Anterior cingulate cortex (tissue), 58 donors: ENCODE results near the gene CCDC57.
A peak's percentile ranks its signal among the peaks of the same experiment; 100 is the strongest.

Source experiments
- DNase-seq, 58 donors: peaks; one replicate each; lab custom pipeline; 2025; lab: John Stamatoyannopoulos, UW

The CCDC57 gene

DNA sequence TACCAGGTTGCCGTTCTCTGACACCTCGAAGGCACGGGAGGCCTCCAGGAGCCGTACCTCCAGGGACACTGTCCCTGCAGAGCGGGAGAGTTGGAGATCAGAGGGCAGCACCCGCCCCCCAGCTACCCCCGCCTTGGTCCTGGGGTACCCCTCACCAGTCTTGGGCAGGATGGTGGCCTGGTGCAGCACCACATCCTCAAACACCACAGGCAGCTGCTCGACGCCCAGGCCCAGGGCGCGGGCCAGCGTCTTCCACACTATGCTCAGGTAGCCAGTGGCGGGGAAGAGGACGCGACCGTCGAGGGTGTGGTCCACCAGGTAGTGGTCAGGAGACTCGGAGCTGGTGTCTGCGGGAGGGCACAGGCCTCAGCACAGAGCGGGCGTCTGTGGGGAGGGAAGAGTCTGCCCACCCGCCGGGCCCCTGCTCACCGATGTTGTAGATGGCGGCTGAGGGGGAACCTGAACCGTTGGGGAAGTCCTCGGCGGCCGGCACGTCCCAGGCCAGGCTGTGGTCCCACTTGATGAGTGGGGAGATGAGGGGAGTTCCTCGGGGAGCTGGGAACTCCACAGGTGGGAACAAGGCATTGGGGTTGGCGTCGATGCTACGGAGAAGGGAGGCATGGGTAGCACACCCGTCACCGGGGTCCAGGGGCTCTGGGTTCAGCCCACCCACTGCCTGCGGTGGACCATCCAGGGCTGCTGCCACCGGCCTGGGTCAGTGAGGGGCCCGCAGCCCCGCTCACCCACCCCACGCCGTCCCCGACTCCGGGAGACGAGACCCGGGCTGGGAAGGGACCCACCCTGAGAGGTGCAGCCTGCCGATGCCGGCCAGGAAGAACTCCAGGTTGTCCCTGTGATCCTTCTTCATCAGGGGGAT lies 124.4 kb downstream of the CCDC57 start:
- no peak for DNase-seq

DNA sequence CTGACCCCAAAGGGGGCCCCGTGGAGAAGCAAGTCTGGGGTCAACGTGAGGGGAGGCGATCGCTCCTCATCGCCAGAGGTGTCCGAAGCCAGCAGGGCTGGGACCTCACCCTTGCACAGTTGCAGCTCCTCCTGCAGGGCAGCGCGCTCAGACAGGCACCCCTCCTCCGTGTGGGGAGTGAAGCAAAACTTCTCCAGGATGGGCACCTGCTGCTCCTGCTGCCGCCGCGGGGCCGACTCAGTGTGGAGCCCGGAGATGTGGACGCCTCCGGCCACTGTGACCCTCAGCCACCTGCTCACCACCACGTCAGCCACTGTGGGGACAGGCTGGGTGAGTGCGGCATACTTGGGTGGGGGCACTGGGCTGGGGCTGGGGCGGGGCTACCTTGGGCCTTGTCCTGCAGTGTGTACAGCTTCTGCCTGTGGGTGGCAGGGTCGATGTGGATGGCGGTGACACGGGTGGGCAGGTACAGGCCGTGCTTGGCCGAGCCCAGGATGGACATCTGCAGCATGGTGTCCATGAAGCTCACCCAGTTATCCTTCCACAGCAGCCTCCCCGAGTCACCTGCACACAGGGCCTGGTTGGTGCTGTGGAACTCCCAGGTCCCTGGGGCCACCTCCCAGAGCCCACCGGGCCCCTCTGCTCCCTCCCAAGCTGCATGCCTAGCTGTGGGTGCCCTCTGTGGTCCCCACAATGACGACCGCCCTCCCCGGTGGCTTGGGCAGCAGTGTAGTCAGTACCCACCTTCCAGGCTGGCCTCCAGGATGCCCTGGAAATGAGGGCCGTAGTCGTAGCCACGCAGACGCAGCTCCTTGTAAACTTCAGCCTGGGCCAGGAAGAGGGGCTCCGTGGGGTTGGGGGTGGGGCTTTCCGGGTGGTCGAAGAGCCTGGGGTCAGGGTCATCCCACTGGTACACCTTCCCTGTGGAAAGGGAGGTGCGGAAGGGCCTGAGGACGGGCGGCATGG lies 125.4 kb downstream of the CCDC57 start:
- DNase-seq = no peak

DNA sequence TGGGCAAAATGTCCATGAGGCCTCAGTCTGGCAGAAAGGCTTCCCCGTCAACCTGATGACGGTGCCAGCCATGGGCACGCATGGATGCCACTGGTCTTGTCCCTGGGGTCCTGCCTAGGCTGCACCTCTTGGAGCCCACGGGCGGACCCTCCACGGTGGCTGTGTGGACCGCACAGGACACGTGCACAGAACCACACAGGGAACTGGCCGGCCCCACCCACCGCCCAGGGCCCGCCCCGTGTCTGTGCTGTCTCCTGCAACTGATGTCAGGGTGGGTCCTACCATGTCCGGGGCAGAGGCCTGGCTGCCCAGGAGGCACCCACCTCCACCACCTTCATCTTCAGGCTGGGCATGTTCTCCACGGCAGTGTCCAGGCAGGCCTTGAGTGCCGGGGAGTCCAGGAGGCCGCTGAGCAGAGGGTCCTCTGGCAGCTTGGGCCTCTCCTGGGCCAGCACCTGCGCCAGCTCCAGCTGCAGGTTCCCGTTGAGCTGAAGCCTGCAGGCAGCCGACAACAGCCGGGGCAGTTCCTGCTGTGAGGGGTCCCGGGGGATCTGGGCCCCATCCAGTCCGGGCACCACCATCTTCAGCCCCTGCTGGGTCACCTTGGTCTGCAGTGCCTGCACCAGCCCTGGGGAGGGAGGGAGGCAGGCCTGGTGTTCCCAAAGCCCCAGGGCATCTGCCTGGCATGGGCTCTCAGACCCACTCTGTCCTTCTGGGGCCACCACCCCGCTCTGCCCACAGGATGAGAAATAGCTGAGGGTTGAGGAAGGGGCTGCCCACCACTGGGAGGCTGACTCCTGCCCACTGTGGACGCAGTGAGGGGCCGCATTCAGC lies 126.5 kb downstream of the CCDC57 start:
- DNase-seq = no peak

DNA sequence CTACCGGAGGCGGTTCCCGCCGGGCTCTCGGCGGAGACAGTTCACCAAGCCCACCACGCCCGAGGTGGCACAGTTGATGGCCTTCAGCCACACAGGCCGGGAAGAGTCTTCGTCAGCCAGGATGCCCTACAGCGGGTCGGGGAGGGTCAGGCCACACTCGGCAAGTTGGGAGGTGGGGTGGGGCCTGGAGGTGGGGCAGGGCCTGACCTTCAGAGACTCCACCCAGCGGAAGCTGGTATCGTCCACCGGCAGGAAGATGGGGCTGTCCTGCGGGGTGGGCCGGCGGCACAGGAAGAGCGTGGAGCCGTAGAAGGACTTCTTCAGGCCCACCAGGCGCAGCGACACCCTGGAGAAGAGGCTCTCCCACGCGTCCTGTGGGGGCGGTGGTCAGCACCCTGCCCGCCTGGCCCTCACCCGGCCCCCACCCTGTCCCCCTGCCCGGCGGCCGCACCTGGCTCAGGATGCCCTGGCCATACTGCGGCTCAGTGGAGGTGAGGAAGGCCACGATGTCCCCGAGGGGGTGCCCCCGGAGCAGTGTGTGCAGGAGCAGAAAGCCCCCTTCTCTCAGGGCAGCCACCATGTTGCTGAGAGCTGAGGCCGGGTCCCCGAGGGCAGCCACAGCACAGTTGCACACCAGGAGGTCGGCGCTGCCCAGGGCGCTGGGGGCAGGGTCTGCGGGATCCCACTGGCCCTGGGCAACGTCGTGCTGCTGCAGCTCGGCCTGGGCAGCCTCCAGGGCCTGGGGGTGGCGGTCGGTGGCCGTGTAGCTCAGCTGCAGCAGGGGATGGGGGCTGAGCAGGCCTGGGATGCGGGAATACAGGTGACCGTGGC lies 127.4 kb downstream of the CCDC57 start:
- no peak for DNase-seq

DNA sequence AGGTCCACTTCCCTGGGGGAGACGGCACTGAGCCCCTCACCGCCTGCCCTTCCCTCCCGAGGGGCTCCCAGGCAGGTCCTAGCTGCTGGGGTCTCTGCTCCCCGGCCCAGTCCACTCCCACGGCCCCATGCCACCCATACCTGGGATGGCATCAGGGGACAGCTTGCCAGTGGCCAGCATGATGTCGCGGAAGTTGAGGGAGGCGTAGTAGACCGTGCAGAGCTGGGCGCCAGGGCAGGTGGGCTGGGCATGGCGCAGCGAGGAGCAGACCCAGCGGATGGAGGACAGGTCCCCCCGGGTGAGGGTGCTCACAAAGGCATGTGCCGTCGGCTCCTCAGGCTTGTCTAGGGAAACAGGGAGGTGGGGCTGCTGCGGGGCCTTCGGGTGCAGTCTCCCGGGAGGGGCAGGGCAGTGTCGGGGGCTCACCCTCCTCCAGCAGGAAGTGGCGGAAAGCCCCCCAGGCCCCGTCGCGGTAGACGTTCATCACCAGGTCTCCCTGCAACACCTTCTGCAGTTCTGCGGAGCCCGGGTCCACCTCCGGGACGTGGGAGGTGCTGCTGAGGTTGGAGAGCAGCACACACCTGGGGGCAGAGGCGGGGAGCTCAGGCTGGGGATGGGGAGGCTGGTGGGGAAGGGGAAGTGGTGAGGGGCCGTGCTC lies 128.1 kb downstream of the CCDC57 start:
- DNase-seq = no peak

DNA sequence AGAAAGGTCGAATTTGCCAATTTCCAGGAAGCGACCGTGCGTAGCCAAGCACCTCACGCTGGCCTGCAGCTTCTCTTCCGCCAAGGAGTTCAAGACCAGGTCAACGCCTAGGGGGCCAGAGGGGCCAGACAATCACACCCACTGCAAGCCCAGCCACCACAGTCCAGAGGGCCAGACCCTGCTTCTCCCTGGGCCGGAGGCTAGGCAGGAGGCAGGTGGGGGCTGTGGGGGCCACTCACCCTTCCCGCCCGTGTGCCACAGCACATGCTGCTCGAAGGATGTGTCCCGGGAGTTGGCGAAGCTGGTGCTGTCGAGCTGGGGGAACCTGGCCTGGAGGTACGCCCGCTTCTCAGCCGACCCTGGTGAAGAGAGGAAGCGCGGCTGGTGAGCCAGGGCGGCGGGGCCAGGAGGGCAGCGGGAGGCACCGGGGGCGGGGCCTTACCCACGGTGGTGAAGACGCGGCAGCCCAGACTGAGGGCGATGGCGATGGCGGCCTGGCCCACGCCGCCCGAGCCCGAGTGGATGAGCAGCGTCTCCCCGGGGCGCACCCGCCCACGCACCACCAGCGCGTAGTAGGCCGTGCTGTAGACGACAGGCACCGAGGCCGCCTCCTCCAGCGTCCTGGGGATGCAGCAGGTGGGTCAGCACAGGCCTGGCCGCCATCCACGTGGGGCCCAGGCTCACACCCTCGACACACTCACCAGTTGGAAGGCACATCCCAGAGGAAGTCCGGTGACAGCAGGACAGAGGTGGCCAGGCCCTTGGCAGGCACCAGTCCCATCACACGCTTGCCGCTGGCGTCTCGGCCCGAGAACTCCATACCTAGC lies 128.9 kb downstream of the CCDC57 start:
- no peak for DNase-seq

DNA sequence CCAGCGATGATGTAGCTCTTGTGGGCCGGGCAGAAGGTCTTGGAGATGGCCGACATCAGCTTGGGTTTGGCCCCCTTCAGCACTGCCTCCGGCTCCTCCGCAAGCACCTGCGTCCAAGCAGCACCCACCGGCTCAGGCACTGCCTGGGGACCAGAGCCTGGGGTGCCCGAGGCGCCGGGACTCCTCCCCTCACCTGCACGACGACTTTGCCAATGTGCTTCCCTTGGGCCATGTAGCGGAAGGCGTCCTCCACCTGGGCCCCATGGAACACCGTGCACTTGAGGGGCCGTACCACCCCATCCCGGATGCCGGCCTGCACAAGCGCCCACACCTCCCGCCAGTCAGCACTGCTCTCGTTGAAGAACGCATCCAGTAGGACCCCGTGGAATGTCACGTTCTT lies 129.6 kb downstream of the CCDC57 start:
- DNase-seq = no peak

DNA sequence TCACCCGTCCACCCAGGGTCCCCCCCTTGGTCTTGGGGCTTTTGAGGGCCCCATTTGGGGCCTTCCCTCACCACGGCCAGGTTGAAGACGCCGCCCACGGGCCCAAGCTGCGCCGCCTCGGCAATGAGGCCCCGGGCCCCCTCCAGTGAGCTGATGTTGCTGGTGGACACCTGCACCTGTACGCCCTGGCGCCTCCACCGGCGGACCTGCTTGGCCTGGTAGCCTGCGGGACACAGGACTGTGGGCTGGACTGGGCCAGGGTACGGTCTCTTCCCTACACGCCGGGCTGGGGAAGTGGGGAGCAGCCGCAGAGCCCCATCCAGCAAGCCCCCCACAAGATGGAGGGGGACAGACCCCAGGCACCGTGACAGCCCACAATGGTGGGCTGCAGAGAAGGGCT lies 130.2 kb downstream of the CCDC57 start:
- no peak for DNase-seq

DNA sequence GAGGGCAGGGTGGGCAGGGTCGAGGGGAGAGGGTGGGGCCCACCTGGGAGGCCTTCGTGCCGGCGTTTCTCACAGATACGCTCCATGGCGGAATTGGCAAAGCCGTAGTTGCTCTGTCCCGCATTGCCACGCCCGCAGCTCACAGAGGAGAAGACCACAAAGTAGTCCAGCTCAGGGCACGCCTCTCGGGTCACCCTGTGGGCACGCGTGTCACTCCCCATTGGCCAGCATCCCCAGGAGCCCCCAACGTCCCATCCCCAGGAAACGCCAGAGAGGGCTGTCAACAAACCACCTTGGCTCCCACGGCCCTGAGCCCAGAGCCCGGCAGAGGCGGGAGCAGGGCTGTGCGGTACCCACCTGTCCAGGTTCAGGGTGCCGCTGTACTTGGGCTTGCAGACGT lies 130.7 kb downstream of the CCDC57 start:
- DNase-seq = no peak

DNA sequence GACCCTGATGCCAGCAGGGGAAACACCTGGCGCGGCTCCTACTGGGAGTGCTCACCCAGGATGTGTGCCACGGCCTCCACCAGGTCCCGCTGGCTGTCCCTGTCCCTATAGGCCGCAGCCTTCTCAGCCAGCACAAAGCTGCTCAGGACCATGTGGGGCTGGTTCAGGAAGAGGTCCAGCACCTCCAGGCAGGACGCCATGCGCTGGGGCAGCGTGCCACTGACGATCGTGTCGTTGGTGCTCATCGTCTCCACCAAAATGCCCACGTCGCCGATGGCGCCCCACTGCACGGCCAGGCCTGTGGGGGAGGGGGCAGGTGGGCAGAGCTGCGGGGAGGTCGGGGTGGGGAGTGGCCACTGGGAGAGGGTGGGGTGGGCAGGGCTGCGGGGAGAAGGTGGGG lies 131.1 kb downstream of the CCDC57 start:
- no peak for DNase-seq

DNA sequence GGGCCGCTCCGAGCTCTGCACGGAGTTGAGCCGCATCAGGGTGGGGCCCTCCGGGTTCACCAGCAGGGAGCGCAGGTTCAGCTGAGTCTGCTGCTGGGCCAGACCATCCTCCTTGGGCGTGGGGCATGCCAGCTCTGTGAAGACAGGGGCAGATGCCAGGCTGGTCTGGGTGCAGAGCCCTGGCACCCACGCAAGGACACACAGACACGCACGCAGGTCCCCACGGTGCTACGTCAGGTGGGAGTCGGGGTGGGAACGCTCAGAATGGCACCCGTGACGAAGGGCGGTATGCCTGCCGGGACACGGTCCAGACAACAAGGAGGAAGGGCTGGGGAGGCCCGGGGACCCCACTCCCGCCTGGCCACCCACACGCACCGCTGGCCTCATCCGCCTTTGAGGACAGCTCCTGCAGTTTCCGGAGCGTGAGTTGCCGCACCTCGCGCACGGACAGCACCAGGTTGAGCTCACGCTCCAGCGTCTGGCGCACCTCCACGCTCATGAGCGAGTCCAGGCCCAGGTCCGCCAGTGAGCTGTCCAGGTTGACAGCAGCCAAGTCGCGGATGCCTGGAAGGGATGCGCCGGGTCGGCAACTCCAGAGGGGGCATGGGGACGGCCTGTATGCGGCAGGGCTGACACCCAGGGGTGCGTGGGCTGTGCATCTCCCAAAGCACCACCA lies 131.7 kb downstream of the CCDC57 start:
- DNase-seq = no peak

DNA sequence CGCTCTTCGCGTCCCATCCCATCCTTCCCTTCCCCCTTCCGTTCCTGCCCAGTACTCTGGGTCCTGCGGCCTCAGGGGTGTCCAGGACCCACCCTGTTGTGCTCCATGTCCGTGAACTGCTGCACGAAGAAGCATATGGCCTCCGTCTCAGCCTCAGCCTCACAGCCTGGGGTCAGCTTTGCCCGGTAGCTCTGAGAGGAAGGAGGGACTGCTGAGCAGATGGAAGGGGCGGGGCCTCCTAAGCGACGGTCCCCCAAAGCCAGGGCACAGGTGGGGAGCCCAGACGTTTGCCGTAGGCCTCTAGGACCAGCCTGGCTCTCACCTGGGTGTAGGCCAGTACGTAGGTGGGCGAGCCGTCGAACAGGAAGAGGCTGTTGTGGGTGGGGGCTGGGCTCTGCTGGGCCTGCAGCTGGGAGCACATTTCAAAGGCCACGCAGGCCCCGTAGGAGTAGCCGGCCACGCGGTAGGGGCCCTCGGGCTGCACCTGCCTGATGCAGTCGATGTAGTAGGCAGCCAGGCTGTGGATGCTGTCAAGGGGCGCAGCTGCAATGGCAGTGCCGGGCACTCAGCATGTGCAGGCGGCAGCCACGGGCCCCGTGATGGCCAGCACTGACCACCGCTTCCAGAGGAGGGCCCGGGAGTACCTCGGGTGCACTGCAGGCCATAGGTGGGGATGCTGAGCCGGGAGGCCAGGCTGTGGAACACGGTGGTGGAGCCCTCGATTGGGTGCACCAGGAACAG lies 132.4 kb downstream of the CCDC57 start:
- DNase-seq = no peak

DNA sequence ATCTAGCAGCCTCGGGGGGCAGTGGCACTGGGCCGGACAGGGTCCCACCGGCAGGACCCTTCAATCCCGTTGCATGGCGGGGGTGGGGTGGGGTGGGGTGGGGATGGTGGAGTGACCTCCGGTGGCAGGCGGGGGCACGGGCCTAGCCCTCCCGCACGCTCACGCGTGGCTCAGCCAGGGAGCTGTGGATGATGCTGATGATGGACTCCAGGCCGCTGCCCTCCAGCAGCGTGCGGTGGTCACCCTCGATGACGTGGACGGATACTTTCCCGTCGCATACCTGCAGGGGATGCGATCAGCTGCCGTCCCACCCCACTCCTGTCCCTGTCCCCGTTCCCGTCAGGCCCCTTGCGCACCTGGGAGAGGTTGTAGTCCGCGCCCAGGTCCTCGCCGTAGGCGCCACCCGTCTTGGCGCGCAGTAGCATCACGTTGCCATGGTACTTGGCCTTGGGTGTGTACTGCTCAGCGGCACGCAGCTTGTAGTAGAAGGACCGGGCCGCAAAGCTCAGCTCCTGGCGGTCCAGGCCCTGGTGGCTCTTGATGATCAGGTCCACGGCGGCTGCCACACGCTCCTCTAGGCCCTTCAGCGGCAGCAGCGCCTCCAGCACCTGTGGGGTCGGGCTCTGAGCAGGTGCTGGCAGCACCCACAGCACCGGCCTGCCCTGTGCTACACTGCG lies 133.5 kb downstream of the CCDC57 start:
- DNase-seq = no peak

DNA sequence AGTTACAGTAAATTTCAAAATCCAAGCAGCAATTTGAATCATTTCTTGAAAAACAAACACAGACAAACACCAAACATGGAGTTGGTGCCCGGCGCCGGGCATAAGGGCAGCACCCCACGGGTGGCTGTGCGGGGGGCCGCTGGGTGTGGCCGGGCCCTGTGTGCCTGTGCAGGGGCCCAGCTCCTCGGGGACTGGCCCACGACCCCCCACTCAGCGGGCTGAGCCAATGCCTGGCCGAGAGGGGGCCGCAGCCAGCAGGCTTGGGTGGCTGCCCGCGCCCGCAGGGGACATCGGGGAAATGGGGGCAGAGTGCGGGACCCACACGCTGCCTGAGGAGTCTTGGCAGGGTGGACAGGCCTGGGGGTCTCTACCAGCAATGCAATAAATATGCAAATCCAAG lies 134.2 kb downstream of the CCDC57 start:
- no peak for DNase-seq

DNA sequence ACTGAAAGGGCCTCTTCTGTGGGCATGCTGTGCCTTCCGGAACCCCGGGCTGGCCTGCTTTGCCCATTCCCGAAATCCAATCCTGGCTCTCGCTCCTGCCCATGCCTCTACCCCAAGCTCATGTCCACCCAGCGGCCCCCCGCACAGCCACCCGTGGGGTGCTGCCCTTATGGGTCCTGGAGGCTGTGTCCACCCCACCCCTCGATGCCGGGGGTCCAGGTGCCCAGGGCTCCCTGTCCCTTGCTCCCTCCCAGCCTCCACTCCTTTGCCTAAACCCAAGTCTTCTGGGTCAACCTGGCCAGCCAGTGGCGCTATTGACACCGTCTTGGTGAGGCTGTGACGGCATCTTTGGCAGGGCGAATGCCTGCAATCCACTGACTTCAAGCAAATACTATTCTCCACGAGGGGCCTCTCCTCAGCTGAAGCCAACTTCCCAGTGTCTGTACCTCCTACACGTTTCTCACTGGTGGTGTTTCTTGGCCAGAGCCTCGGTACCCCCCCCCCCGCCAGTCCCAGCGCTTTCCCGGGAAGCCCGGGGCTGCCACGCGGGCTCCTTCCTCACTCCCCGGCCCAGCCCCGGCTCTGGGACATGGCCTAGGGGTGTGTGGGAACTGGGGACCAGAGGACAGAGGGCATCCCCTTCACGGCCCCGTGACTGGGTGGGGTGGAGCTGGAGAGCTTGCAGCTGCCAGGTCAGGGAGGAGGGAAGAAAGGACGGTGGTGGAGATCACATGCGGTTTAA lies 134.9 kb downstream of the CCDC57 start:
- DNase-seq = peak in 25 of 58 donors; percentile 21 to 71 (median 42)
